DMS153 treated with DMSO at 0.1 percent for 48 hours (cell line): ENCODE data around the gene NPAS2.

Source experiments
- DNase-seq: peaks from one replicate; lab custom pipeline; 2025; ENCODE audit not compliant: unreplicated experiment; lab: John Stamatoyannopoulos, UW

Gene NPAS2

DNA sequence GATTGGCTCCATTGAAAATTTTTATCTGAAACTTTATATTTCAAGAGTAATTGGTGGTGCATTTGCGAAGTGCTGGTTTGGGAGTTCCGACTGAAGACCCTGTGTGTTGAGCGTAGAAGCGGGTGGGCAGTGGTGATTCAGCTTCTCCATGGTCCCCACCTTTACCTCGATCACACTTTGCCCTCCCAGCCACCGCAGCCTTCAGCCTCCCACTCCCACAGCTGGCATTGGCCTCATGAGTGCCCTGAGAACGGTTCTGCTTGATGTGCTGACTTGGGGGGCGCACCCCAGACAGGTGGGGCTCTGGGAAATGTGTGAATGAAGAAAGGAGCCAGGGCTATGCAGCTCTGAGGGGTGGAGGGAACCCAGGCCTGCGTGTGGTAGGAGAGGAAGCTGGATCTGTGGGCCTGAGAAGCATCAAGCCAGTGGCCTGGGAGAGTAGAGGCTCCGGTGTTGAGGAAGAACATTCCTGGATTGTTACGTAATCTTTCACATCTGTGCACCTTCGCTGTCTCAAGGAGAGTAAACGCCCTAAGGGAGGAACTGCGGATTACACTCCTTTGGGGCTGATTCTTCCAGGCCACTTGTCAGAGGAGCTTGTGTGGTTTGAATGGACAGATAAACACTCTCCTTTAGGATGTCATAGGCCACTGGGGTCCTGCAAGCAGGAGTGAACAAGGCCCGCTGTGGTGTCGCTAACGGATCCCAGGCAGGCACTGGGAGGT is 83.8 kb downstream of the NPAS2 start:
- no peak for DNase-seq

DNA sequence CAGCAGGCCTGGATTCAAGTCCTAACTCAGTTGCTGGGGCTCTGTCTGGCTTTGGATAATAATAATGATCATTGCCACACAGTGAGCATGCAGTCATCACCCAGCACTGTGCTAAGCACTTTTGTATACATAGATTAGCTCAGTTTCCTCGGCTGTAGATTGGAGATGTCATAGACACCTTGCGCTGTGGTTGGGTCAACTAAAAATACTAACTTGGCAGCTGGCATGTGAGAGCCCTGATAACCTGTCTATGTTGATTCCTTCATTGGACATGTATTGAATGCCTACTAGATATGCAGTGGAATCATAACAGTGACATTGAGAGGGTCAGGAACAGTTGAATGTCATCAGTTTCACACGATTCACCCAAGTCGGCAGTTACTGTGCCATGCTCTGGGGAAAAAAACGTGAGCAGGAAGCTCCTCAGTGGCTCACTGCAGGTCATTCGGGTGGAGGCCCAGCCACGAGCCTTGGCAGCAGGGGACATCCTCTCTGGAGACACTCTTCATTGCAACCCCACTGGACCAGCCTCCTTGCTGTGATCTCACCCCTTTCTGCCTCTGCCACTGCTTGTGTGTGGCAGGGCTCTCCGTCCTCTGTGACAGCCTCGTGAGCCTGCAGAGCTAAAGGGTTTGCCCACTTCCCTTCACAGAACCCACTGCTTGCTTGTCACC is 85.3 kb downstream of the NPAS2 start:
- DNase-seq = no peak

DNA sequence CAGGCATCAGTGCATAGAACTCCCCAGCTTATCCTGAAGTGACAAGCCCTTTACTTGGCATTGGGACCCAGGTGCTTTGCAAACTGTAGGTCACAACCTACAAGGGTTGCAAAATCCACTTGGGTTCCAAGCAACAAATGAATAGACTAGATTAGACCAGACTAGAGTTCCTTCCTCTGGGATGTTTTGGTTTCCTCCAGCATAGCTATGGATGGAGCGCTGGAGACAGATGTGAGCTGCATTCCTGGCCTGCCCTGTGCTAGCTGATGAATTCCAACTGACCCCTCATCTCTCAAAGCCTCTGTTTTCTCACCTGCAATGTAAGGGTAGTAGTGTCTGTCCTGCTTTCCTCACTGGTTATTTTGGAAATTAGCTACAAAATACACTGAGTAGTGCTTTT is 86.2 kb downstream of the NPAS2 start:
- no peak for DNase-seq

DNA sequence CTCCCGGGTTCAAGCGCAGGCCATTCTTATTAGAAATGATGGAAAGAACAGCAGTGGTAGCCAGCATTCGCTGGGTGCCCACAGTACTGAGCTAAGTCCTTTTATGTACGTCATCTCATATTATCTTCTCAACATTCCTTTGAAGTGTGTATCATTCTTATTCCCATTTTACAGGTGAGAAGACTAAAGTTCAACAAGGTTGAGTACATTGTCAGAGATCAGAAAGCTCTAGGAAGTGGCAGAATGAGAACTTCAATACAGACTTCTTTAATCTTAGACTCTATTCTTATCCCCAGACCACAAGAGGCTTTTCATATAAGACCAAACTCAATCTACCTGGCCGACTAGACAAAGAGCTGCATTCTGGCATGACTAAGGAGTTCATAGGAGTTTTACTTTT is 86.7 kb downstream of the NPAS2 start:
- DNase-seq = no peak

DNA sequence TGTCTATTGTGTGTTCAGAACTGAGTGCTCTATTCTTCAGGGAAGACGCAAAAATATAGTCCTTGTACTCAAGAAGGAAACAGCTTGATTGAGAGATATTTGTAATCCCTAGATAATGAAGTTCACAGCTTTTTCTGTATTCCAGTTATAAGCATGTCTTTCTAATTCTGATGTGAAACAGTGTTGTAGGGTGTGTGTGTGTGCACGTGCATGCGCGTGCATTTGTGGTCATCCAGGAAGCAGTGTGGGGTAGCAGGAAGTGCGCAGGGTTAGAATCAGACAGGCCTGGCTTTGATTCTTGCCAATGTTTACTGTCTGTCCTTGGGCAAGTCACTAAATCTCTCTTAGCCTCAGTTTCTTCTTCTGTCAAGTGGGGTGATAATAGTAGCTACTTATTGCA is 87.9 kb downstream of the NPAS2 start:
- no peak for DNase-seq

DNA sequence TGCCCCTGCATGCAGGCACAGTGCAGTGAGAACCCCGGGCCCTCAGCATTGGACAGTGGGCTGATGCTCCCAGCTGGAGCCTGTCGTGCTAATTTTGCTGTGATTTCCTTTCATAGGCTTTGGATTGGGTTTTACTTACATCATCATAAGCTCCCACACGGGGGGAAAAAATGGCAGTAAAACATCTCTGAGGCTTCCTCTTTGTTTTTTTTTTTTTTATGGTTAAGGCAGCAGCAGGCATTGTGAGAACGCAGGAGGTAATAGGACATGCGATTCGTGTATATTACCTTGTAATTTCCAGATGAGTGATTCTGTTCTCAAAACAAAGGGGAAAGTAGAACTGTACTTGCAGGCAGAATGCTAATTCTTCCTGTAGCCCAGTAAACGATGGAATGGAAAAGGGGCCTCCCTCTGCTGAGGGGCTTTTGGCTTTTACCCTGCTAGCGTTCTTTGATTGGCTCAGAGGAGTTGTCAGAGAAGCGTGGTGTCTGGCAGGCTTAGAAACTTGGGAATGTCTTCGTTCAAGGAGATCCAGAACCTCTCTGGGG is 89.7 kb downstream of the NPAS2 start:
- no peak for DNase-seq

DNA sequence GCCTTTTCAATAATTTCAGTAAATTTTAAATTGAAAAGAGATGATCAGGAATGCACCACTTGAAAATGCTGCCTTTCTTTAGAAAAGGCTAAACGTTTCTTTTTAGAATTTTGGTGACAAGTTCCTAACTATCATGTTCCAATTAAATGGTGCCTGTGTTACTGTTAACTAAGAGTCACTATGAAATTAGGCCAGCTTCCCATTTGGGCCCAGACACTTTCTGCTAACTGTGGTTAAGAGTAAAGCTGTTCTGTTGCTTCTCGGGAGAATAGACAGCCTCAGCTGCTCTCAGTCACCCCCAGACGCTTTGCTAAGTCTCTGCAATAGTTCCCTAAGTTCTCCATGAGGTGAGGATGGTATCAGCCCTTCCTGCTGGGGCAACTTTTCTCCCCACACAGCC is 90.2 kb downstream of the NPAS2 start:
- DNase-seq = no peak

DNA sequence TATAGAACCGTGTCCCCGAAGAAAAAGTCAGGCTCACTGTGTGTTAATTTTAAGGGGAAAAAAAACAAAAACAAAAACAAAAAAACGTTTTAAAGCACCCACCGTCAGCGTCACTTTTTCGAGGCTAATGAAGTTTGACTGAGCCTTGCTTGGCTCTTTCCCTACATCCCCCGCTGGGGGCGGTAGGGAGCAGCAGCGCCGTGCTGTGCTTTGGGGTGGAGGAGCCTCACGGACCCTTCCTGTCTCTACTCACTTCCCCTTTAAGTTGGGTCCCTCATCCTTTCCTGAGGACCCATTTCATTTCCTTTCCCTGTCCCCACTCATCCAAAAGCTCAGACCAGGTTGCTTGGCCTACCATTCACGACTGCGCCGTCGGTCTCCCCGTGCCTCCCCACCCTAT is 99.4 kb downstream of the NPAS2 start:
- no peak for DNase-seq

DNA sequence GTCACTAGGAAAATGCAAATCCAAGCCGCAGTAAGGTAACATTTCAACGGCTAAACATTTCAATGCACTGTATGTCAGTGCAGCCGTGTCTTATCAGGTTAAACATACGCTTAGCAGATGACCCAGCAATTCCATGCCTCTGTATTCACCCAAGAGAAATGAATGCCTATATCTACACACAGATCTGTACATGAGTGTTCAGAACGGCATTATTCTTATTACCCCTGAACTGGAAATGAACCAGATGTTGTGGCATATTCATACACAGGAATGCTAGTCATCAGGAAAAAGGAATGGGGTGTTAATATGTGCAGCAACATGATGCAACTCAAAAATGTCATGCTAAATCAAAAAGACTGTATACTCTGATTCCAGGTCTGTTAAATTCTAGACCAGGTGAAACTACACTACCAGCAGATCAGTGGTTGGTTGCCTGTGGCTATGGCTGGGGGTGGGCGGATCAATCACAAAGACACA is 101.8 kb downstream of the NPAS2 start:
- DNase-seq = no peak

DNA sequence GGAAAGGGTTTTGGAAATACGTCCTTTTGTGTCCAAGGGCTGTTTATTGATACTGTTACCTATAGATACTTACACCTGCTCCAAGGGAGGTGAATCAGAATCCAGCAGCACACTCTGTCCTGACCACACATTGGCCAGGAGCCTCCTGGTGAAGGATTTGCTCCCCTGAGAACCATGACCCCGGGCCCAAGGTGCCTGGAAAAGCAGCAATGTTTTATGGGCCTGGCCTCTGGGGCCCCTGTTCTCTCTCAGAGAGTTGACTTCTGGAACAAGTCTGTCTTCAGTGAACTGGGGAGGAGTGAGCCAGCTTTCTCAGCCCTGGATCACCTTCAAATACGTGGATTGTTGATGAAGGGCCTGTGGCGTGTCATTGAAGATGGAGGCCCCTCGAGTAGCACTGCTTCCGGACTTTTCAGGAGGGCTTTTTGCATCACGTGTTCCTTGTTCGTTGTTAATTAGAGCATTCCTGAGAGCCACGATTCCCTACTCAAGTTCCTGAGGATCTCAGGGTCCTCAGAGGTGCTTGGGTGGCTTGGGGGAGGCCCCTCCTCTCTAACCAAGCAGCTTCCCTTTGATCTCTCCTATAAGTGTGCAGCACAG is 103.6 kb downstream of the NPAS2 start:
- DNase-seq = no peak

DNA sequence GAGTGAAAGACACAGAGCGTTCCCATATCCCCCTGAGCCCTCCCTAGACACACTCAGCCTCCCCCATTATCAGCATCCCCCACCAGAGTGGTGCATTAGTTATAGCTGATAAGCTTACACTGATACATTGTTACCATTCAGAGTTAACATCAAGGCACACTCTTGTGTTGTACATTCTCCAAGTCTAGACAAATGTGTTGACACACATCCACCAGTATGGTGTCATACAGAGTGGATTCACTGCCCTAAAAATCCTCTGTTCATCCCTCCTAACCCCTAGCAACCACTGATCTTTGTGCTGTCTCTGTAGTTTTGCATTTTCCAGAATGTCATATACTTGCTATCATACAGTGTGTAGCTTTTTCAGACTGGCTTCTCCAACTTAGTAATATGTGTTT is 104.2 kb downstream of the NPAS2 start:
- DNase-seq = no peak

DNA sequence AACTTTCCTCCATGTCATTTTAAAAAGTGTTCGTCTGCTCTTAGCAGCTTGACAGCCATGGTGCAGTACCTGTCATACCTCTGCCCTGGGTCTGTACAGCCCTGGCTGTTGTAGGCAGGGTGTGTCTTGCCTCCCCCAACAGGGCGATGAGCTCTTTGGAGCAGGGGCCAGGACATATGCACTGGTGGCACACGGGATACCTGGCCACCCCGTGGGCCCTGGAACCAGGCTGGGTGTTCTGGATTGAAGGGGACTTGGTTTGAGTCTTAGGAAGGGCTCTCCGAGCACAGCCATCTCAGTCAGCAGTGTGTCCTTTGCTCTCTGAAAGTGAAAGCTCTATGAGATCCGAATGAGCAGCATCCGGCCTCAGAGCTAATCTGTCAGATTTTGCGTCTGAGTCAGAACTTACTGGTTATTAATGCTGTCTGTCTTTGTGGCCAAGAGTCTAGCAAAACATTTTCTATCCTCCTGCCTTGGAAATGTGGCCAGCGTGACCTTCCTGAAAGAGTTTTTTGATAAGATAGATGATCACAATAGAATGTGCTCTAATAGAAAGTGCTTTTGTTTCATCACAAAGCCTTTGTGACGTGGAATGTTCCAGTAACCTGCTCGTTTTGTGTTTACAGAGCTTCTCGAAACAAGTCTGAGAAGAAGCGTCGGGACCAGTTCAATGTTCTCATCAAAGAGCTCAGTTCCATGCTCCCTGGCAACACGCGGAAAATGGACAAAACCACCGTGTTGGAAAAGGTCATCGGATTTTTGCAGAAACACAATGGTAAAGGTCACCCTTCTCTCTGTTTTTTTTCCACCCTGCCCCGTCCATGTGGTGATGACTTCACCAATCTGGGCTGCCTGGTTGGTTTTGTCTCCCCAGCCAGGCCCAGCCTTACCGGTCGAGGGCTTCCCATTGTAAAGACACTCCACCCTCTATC is 104.8 kb downstream of the NPAS2 start:
- no peak for DNase-seq

DNA sequence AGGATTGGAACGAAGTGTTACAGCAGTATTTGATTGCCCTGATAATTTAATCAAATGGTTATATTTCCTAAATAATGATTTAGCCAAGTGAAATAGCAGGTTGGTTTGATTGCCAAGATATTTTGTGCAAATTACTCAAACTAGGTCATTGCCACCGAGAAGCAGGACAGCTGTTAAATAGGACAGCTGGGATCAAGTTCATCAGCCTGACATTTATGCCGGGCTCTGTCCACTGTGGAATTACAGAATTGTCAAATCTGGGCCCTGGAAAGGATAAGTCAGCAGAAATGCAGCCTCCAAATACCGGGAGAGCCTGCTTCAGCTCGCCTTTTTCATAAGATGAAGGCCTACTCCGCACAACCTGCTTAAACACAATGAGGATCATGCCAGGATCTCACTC is 108.3 kb downstream of the NPAS2 start:
- DNase-seq = no peak

DNA sequence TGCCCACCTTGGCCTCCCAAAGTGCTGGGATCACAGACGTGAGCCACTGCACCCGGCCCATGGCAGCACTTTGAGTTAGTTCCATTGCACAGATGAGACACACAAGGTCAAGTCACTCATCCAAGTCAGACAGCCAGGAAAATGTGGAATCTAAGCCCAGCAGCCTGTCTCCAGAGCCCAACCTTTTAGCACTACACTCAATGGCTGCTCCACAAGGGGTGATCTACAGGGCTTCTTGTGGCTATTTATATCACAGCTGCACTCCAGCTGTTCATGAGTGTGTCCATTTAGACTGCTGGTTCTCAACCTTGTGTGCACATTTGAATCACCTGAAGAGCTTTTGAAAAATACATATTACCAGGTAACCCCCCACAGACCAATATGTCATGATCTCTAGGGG is 109.2 kb downstream of the NPAS2 start:
- no peak for DNase-seq

DNA sequence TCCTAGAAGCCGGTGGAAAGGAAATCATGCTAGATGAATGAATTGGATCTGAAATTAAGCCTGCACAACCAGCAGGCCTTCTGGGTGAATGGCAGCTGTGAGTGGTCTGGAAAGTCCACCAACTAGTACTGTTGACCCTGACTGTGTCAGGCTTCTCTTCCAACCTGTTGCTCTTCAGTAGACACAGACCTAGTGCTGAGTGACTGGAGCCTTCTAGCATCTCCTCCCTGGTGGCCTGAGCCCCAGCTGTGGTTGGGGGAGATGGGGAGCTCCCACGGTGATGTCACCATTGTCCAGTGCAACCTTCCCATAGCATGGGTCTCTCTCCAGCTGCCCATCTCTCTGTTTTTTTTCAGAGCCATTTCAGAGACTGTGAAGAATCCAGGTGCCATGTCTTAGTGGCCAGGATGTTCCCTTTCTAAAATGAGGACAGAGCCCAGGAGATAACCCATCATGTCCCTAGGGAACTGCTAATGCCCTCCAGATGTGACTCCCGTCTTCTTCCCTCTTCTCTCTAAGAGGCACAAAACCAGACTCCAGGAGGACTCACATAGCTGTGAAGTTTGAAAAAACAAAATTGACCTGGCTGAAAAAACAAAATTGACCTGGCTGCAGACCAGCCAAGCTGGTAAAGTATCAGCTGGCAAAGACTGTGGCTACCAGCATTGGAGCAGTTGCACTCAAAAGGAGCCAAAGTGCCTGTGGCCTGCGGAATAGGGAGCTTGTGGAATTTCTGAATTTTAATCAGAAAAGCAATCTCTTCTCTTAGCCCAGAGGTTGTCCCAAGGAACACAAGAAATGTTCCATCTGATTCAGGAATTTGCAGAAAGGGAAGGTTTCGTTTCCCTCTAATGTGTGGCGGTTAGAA is 114.8 kb downstream of the NPAS2 start:
- no peak for DNase-seq

DNA sequence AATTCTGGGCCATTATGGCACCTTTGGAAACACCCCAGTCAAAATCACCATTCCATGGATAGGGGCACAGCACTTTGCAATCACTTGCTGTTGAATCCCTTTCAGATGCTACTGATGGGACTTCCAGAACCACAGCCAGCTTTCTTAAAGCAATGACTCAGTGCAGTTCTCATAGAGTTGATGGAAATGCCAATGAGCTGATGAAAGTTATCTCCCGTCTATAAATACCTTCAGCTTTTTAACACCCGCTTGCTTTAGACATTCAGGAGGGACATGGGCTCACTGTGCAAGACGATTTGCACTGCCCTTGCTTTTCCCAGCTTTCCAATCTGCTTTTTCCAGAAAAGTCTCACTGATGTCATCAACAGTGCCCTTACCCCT is 115.4 kb downstream of the NPAS2 start:
- no peak for DNase-seq

DNA sequence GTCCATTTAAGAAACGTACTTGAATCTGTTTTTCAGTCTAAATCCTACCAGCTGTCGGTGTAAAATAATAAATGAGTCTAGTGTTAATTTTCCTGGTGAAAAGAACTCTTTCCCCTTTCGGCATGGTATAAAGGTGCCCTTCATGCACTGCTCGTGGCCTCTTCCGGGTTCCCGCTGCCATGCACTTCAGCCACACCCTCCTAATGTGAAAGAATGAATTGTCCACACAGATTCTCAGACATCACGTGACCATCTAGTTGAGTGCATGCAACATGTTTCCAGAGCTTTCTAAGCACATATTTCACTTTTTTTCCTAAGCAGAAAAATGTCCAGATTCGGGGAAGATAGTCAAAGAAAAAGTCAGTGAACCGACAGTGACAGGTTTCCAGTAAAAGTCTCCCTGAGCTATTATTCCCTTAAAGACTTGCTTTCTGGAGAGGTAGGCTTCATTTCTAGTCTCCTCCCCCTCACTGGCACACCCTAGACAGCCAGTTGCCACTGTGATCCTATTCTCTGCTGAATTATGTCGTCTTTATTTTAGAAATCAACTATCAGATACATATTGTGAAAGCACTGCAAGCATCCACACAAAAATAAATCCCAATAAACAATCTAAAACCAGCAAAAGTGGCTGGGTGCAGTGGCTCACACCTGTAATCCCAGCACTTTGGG is 116.3 kb downstream of the NPAS2 start:
- DNase-seq = no peak

DNA sequence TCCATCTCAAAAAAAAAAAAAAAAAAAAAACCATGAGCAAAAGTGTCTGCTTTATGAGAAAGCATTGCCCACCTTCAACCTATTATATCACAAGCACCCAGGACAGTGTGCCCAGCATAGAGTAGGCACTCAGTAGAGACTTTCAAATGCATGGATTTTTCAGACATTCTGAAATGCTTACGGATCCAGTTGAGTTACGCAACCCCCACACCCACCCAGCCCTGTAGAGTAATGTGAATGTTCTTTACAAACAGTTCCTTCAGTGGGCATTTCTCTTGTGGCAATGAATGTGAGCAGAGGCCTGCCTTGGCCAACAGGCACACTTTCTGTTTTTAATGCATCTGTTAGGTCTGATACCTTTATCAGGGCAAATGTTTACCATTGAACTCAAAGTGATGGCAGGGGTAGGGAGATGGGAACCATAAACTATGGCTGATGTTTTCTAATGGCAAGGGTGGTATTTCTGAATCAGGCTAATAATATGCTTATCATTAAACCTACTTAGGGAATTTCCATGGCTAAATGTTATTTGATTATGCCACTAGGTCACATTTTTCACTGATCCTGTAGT is 117.1 kb downstream of the NPAS2 start:
- DNase-seq = no peak
